Measurements from ENCODE around the gene VCX2.
A peak's percentile ranks its signal among the peaks of the same experiment; 100 is the strongest.

Gene VCX2

GRCh38 chrX:8144925-8145324 is 26.1 kb downstream of the VCX2 start:
- TF ChIP-seq CTCF (conservative IDR thresholded peaks at IDR 0.05; ENCODE audit: low read depth, low read length), result no peak
- no peak for DNase-seq (ENCODE audit: low read depth)

DNA sequence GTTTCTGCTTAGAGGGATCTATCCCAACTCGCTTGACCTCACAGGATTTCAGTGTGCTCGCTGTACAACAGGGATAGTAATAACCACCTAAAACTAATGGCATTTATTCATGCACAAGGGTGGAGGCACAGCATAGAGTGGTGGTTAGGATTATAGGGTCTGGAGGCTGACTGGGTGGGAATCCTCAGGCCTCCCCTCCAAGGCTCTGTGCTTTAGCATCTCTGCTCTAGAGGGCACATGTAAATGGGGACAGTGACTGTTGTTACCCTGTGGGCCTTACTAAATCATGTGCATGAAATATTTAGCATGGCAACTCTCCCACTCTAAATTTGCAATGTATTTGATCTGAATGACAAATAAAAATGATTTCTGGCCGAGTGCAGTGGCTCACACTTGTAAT is 29.2 kb downstream of the VCX2 start:
- DNase-seq (ENCODE audit: low read depth), result no peak
- no peak overlapping the region for H3K4me3 ChIP-seq (ENCODE audit: low read length)

More at GRCh38 chrX:8144925-8145324, 26.1 kb downstream of the VCX2 start:
- H3K4me3 ChIP-seq (ENCODE audit: low read length), result no peak overlapping the region

GRCh38 chrX:8140986-8141744 is 29.9 kb downstream of the VCX2 start:
- no peak for DNase-seq (ENCODE audit: low read depth)
- no peak overlapping the region for H3K4me3 ChIP-seq (ENCODE audit: low read length)
- TF ChIP-seq CTCF (conservative IDR thresholded peaks at IDR 0.05; ENCODE audit: low read depth, low read length), result no peak

More for the DNA sequence above, 29.2 kb downstream of the VCX2 start:
- TF ChIP-seq CTCF (conservative IDR thresholded peaks at IDR 0.05; ENCODE audit: low read depth, low read length), result no peak

DNA sequence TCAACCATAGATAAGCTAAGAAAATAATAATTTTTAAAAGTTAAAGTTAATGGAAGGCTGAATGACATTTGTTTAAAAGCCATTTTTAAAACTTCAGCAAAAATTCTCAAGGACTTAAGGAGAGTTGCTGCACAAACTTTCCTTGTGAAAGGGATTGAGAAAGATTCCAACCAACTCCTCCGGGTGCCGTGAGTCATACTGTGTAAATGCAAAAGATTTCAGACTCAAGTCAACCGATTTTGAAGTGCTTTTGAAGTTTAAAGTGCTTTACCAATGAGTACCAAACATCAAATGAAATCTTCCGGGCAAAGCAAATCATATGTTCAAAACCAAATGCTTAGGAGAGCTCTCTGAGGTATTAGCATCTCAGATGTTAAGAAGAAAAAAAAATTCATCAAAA is 31.4 kb downstream of the VCX2 start:
- H3K4me3 ChIP-seq (ENCODE audit: low read length), result no peak overlapping the region
- peak; percentile 86 for DNase-seq (ENCODE audit: low read depth)
- TF ChIP-seq CTCF (conservative IDR thresholded peaks at IDR 0.05; ENCODE audit: low read depth, low read length), result no peak

- DNase-seq (ENCODE audit: low read depth), result no peak
- H3K4me3 ChIP-seq (ENCODE audit: low read length), result no peak overlapping the region
- no peak for TF ChIP-seq CTCF (conservative IDR thresholded peaks at IDR 0.05; ENCODE audit: low read depth, low read length)
These were observed 32.8 kb downstream of the VCX2 start for GRCh38 chrX:8138252-8138651.

DNA sequence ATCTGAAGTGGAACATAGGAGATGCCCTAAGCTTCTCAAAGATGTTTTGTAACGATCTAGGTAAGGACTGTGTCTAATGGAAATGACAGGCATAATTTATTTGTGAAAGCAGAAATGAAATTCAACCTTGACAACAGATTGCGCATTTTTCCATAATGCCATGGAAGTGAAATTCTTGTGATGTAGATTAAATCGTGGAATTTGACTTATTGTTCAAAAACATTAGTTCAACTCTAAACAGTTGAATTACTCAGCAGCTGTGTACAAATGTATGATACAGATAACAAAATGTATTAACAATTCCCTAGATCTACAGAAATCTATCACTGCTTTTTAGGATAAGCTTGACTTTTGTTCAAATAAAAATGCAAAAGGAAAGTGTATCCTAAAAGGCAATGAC is 44.4 kb downstream of the VCX2 start:
- DNase-seq (ENCODE audit: low read depth), result no peak
- TF ChIP-seq CTCF (conservative IDR thresholded peaks at IDR 0.05; ENCODE audit: low read depth, low read length), result no peak
- H3K4me3 ChIP-seq (ENCODE audit: low read length), result no peak overlapping the region

DNA sequence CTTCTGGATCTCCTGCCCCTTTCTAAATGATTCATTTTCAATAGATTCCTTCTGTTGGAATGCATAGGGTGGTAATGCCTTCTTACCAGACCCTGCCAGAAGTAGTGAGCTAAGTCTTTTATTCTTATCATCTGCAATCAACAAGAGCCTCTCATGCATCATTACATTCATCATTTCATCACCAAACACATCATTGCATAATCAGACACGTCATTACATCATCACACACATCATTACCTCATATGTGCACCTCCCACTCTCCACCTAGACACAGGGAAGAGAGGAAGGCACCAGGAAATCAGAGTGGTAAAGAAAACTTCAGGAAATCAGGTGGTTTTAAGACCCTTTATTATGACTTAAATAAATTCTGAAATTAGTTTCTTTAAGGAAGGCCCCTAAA is 45.0 kb downstream of the VCX2 start:
- no peak for DNase-seq (ENCODE audit: low read depth)
- no peak for TF ChIP-seq CTCF (conservative IDR thresholded peaks at IDR 0.05; ENCODE audit: low read depth, low read length)

More for the DNA sequence above, 45.0 kb downstream of the VCX2 start:
- no peak overlapping the region for H3K4me3 ChIP-seq (ENCODE audit: low read length)
